HFF-Myc (cell line): ENCODE measurements around the gene FBXO7.

Source experiments
- DNase-seq: peaks from one replicate; pipeline ENCODE4 v3.0.0-alpha.2; 2011; ENCODE audit warnings: low read depth; ENCODE audit errors: extremely low read depth
- H3K4me3 ChIP-seq: replicated peaks from 2 replicates; pipeline ENCODE4 v1.5.1; 2011; ENCODE audit warnings: low read depth, mild to moderate bottlenecking, control low read depth, low read length
- CTCF ChIP-seq: IDR thresholded peaks from 2 replicates; pipeline ENCODE4 v1.5.1; 2012; ENCODE audit warnings: mild to moderate bottlenecking, low read depth, low read length, control low read depth; ENCODE audit errors: missing control alignments

Gene FBXO7

GRCh38 chr22:32528316-32528715 lies 53.7 kb downstream of the FBXO7 start:
- no peak overlapping the region for H3K4me3 ChIP-seq
- no peak for DNase-seq
- no peak for TF ChIP-seq CTCF

- TF ChIP-seq CTCF = peak; percentile 89
- peak; percentile 66 for DNase-seq
- H3K4me3 ChIP-seq = no peak overlapping the region
Measured at GRCh38 chr22:32528984-32529982, 54.7 kb downstream of the FBXO7 start.

GRCh38 chr22:32531228-32531627 lies 56.6 kb downstream of the FBXO7 start:
- no peak overlapping the region for H3K4me3 ChIP-seq
- TF ChIP-seq CTCF = no peak
- DNase-seq = no peak

GRCh38 chr22:32531931-32532819 lies 57.6 kb downstream of the FBXO7 start:
- H3K4me3 ChIP-seq = no peak overlapping the region
- peak; percentile 89 for DNase-seq
- TF ChIP-seq CTCF = no peak

GRCh38 chr22:32532820-32533128 lies 58.2 kb downstream of the FBXO7 start:
- no peak for TF ChIP-seq CTCF
- H3K4me3 ChIP-seq = no peak overlapping the region
- no peak for DNase-seq

- DNase-seq = no peak
- TF ChIP-seq CTCF = no peak
- no peak overlapping the region for H3K4me3 ChIP-seq
Measured at GRCh38 chr22:32533265-32534111, 58.9 kb downstream of the FBXO7 start.
